GM12878 (cell line): ENCODE measurements around the gene KMT2E. TPM values are rescaled to one million over a fixed set of nuclear protein-coding genes. Genes with fewer than 3 reads are reported as not detected.

Source experiments
- ATAC-seq: fragments of 200-7000 bp; cut with Tn5 transposase; 3 replicates; pipeline ENCODE4 v1.9.1; 2020; ENCODE audit warnings: mild to moderate bottlenecking, moderate library complexity
- BruUV-seq: library from RNA; stranded (reverse); fragments of 400-500 nt; replicated peaks from 2 replicates; lab custom pipeline; 2021; lab: Mats Ljungman, UMichigan
- CTCF ChIA-PET: fragments of 300-600 bp; sonication (Branson Sonifier 250); formaldehyde crosslinking; extraction: SDS; loops from one replicate; lab custom pipeline; 2021; ENCODE audit warnings: inconsistent platforms; lab: Yijun Ruan, JAX
- POLR2A ChIA-PET: fragments of 350-600 bp; formaldehyde crosslinking; extraction: SDS; loops from one replicate; lab custom pipeline; 2021; ENCODE audit warnings: inconsistent platforms; lab: Charles Lee
- RAD21 ChIA-PET: fragments of 300-600 bp; sonication (Branson Sonifier 250); formaldehyde crosslinking; loops from one replicate; lab custom pipeline; 2023; ENCODE audit warnings: antibody characterized with exemption; ENCODE audit not compliant: unreplicated experiment; lab: Charles Lee
- SMC1A ChIA-PET: fragments of 300-600 bp; sonication (Branson Sonifier 250); formaldehyde crosslinking; loops from one replicate; lab custom pipeline; 2023; ENCODE audit not compliant: unreplicated experiment, uncharacterized antibody; lab: Charles Lee
- DNase-seq: peaks from one replicate; pipeline ENCODE4 v3.0.0-alpha.2; 2011; ENCODE audit warnings: low read depth, low spot score
- FAIRE-seq: peaks from 3 replicates; lab custom pipeline; 2011; peaks lifted over from hg19 to GRCh38; lab: Jason Lieb, UNC
- H2AFZ ChIP-seq: 2 replicates; pipeline ENCODE4 v1.6.0; 2011; ENCODE audit warnings: low read depth, low read length, control low read depth; ENCODE audit not compliant: control insufficient read depth
- H3K27ac ChIP-seq: 2 replicates; pipeline ENCODE4 v1.5.1; 2011; ENCODE audit warnings: control low read depth; ENCODE audit not compliant: control insufficient read depth, insufficient read depth
- H3K27me3 ChIP-seq, 2 experiments: replicated peaks in 1 of 2; 2 replicates each; pipeline versions ENCODE4 v1.6.0 to v1.6.1; 2011; ENCODE audit warnings: low read length in 1 of 2; ENCODE audit not compliant: control insufficient read depth in 2 of 2, insufficient read depth in 2 of 2
- H3K36me3 ChIP-seq, 2 experiments: 2 replicates each; pipeline ENCODE4 v1.5.1; 2011; ENCODE audit warnings: low read length in 1 of 2; ENCODE audit not compliant: control insufficient read depth in 2 of 2, insufficient read depth in 2 of 2
- H3K4me1 ChIP-seq: 2 replicates; pipeline ENCODE4 v1.6.1; 2011; ENCODE audit warnings: mild to moderate bottlenecking, low read length, moderate library complexity, mixed read lengths; ENCODE audit not compliant: control insufficient read depth, insufficient read depth
- H3K4me2 ChIP-seq: 2 replicates; pipeline ENCODE4 v1.6.0; 2011; ENCODE audit warnings: control low read depth; ENCODE audit not compliant: control insufficient read depth, insufficient read depth
- H3K4me3 ChIP-seq: fragments of 200-600 bp; sonication (generic); 2 replicates; pipeline ENCODE4 v1.5.1; 2016
- H3K79me2 ChIP-seq: 2 replicates; pipeline ENCODE4 v1.6.0; 2011; ENCODE audit warnings: low read length; ENCODE audit not compliant: control insufficient read depth, insufficient read depth
- H3K9ac ChIP-seq: 2 replicates; pipeline ENCODE4 v1.8.0; 2011; ENCODE audit warnings: low read length, control low read depth, mixed read lengths; ENCODE audit not compliant: control insufficient read depth, insufficient read depth
- H3K9me3 ChIP-seq: replicated peaks from 3 replicates; pipeline ENCODE4 v1.5.1; 2011; ENCODE audit warnings: mild to moderate bottlenecking, low read length; ENCODE audit not compliant: control insufficient read depth, insufficient read depth
- H4K20me1 ChIP-seq: 2 replicates; pipeline ENCODE4 v1.6.0; 2011; ENCODE audit not compliant: control insufficient read depth, insufficient read depth
- BACH1 ChIP-seq: fragments of 450-650 bp; IDR thresholded peaks from 2 replicates; pipeline ENCODE4 v1.6.1; 2017; ENCODE audit warnings: mild to moderate bottlenecking, borderline replicate concordance
- CBX3 ChIP-seq: fragments of 200-600 bp; sonication (generic); IDR thresholded peaks from 2 replicates; pipeline ENCODE4 v1.6.1; 2016; ENCODE audit warnings: low read depth, borderline replicate concordance
- CEBPB ChIP-seq, 2 experiments: fragments of 150-350 bp in 1 of 2; IDR thresholded peaks; 2 replicates each; pipeline ENCODE4 v1.6.1; 2012 to 2014; ENCODE audit warnings: low read depth in 2 of 2, low read length in 2 of 2, borderline replicate concordance in 1 of 2, inconsistent platforms in 1 of 2
- REST ChIP-seq: IDR thresholded peaks from 2 replicates; pipeline ENCODE4 v1.6.1; 2012; ENCODE audit warnings: mild to moderate bottlenecking, low read depth, low read length
- SP1 ChIP-seq: IDR thresholded peaks from one replicate; pipeline ENCODE4 v1.6.1; 2011; ENCODE audit warnings: low read depth, low read length
- STAT3 ChIP-seq: IDR thresholded peaks from 2 replicates; pipeline ENCODE4 v1.6.1; 2011; ENCODE audit warnings: low read depth, low read length, improper control_type of control experiment
- WGBS: methylation state at CpG from one replicate; pipeline ENCODE4 v1.1.6; 2016; ENCODE audit warnings: low lambda C conversion rate; ENCODE audit not compliant: insufficient replicate concordance, insufficient coverage; ENCODE audit errors: missing lambda C conversion rate; 5-methylcytosine and 5-hydroxymethylcytosine counted together
- in situ Hi-C: fragments of 300-500 bp; cut with MboI; formaldehyde crosslinking; loops from 9 replicates; pipeline ENCODE4 v1.14.3; 2018; ENCODE audit warnings: mixed read lengths
- intact Hi-C: fragments of 100-400 bp; cut with micrococcal nuclease; formaldehyde crosslinking; loops from one replicate; pipeline ENCODE4 v1.14.2; 2022; ENCODE audit not compliant: unreplicated experiment
- polyA plus RNA-seq, 11 experiments: library from polyadenylated mRNA; depleted of rRNA in 4 of 11; unstranded in 6 of 11; stranded (reverse) in 5 of 11; fragments of >200 nt; fragmentation: Nextera tagmentation in 4 of 11; fragmentation: Illumina TruSeq in 1 of 11; extraction: Ambion mirVana in 4 of 11; extraction: Trizol in 1 of 11; gene quantifications; 1 replicate in 1 of 11; 2 replicates in 10 of 11; pipeline versions ENCODE4 v1.2.1 to v1.2.3, GENCODE V29; 2011 to 2016; ENCODE audit warnings: inconsistent platforms in 2 of 11, missing spikeins in 2 of 11, low read depth in 1 of 11
- total RNA-seq, 4 experiments: library from RNA; depleted of rRNA in 3 of 4; stranded (reverse); fragments of >200 nt in 3 of 4; fragmentation: Illumina TruSeq in 1 of 4; extraction: Trizol in 1 of 4; gene quantifications; 2 replicates each; pipeline versions ENCODE4 v1.2.1 to v1.2.3, GENCODE V29; 2013 to 2021
- TF ChIP-seq, protein P1 (sequence below): IDR thresholded peaks from 2 replicates; pipeline ENCODE4 v1.6.1; 2011; ENCODE audit warnings: low read depth, low read length, improper control_type of control experiment, borderline replicate concordance

The KMT2E gene
- total and polyA plus RNA-seq, 10 of the 15 experiments (the other 5 are each of a cell fraction or from before 2014, with no cell fraction given), result 13.2 to 68.1 (median 34.1) TPM

GRCh38 chr7:105097619-105098018, 83.6 kb downstream of the KMT2E start:
- TF ChIP-seq BACH1, result no peak
- TF ChIP-seq, protein P1, sequence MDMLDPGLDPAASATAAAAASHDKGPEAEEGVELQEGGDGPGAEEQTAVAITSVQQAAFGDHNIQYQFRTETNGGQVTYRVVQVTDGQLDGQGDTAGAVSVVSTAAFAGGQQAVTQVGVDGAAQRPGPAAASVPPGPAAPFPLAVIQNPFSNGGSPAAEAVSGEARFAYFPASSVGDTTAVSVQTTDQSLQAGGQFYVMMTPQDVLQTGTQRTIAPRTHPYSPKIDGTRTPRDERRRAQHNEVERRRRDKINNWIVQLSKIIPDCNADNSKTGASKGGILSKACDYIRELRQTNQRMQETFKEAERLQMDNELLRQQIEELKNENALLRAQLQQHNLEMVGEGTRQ, result no peak
- no peak for TF ChIP-seq CEBPB (IDR thresholded peaks at IDR 0.05; ENCODE audit: borderline replicate concordance in 1 of 2, low read depth in 2 of 2, low read length in 2 of 2)
- TF ChIP-seq SP1, result no peak
- no peak for TF ChIP-seq CBX3
- no peak for TF ChIP-seq REST
- TF ChIP-seq STAT3, result no peak
- Histone ChIP-seq H3K27ac (no peak overlapping the region), H3K4me3 (no peak overlapping the region), H3K4me2 (no peak overlapping the region), H3K79me2 (no peaks in the 10 kb centered on the region; the same call in none of the 2 replicates), H4K20me1 (no peaks in the 10 kb centered on the region), H3K36me3 (peaks cover 1 to 21% of the 10 kb centered on the region in 2 experiments), H3K9me3 (no peaks in the 10 kb centered on the region), H3K4me1 (peaks cover 22% of the 10 kb centered on the region; the same call in 1 of the 2 replicates), H2AFZ (no peak overlapping the region), H3K27me3 (no peaks in the 10 kb centered on the region), H3K9ac (no peak overlapping the region)
- ChIA-PET SMC1A (interaction anchor here (1.6 to 2.3 kb wide), 2 partner anchors 115 to 155 kb away, joined by 3 to 13 read pairs; no protein-coding TSS in a partner anchor), POLR2A (interaction anchor here (0.6 to 1.5 kb wide), 2 partner anchors 16 to 493 kb away, joined by 4 read pairs; no protein-coding TSS in a partner anchor), RAD21 (interaction anchor here (0.6 to 1.6 kb wide), 3 partner anchors 31 to 246 kb away, joined by 3 to 4 read pairs (median 4); no protein-coding TSS in a partner anchor), CTCF (interaction anchor here (1.6 kb wide), 1 partner anchor 114 kb away, joined by 3 read pairs; no protein-coding TSS in a partner anchor)
- WGBS, result 71% methylated on average over 7 of the region's 7 CpGs
- FAIRE-seq (no peak), DNase-seq (no peak), ATAC-seq (no peak)
- intact Hi-C loops, result no loop called here
- no TSS peak for BruUV-seq
- in situ Hi-C loops, result loop anchor here (25.0 kb wide), 1 partner anchor 1760 kb away; the partner anchor contains the start of genes DNAJC2 and PSMC2
